SU-DHL-6 (cell line): ENCODE results near the gene FN3KRP.

Experiments
- CTCF ChIP-seq: fragments of 200-600 bp; sonication (generic); IDR thresholded peaks from one replicate; pipeline ENCODE4 v1.5.1; 2017; ENCODE audit warnings: antibody characterized with exemption, mild to moderate bottlenecking, low read length, moderate library complexity; ENCODE audit not compliant: insufficient read depth, poor library complexity, severe bottlenecking
- EZH2phosphoT487 ChIP-seq: fragments of 200-600 bp; sonication (generic), shearing (Covaris generic); conservative IDR thresholded peaks from 2 replicates; pipeline ENCODE4 v1.6.1; 2018; ENCODE audit warnings: mild to moderate bottlenecking, antibody characterized with exemption, low read length, moderate library complexity, mixed read lengths

GRCh38 chr17:82754297-82755208, 38.0 kb downstream of the FN3KRP start:
- TF ChIP-seq CTCF (no peak), EZH2phosphoT487 (no peak)
